HEK293 (cell line): ENCODE results near the gene TLL1.

Experiments
- CTCF ChIA-PET: fragments of 350-600 bp; formaldehyde crosslinking; extraction: SDS; loops from one replicate; lab custom pipeline; 2021; ENCODE audit warnings: antibody characterized with exemption; lab: Yijun Ruan, JAX
- POLR2A ChIA-PET: fragments of 300-600 bp; formaldehyde crosslinking; extraction: SDS; loops from one replicate; lab custom pipeline; 2020; ENCODE audit warnings: antibody characterized with exemption, inconsistent platforms; lab: Yijun Ruan, JAX
- H3K27ac ChIP-seq: fragments of 200-500 bp; sonication (Bioruptor generic); 2 replicates; pipeline ENCODE4 v1.5.1; 2014; ENCODE audit warnings: low read depth, low read length, control low read depth, inconsistent platforms; ENCODE audit errors: extremely low read depth
- H3K36me3 ChIP-seq, 2 experiments: fragments of 200-500 bp in 1 of 2; sonication (Bioruptor generic) in 1 of 2; 1 replicate in 1 of 2; 2 replicates in 1 of 2; pipeline ENCODE4 v1.5.1; 2014 to 2017; ENCODE audit warnings: inconsistent platforms in 2 of 2, low read length in 2 of 2; ENCODE audit not compliant: control insufficient read depth in 2 of 2, insufficient read depth in 1 of 2
- H3K4me1 ChIP-seq: fragments of 200-500 bp; sonication (Bioruptor generic); 2 replicates; pipeline ENCODE4 v1.5.1; 2014; ENCODE audit warnings: mild to moderate bottlenecking, low read length, inconsistent platforms; ENCODE audit not compliant: control insufficient read depth, insufficient read depth
- H3K4me3 ChIP-seq: 2 replicates; pipeline ENCODE4 v1.5.1; 2011; ENCODE audit warnings: low read depth, mild to moderate bottlenecking, control low read depth, low read length, moderate library complexity
- H3K9me3 ChIP-seq: fragments of 200-500 bp; sonication (Bioruptor generic); 2 replicates; pipeline ENCODE4 v1.5.1; 2014; ENCODE audit warnings: low read depth, low read length, inconsistent platforms; ENCODE audit not compliant: control insufficient read depth, insufficient read depth
- BCL11B ChIP-seq: fragments of 450-650 bp; formaldehyde crosslinking; IDR thresholded peaks from 2 replicates; pipeline ENCODE4 v1.5.1; 2016; ENCODE audit warnings: low read depth, missing biosample characterization, missing genetic modification characterization
- EGR2 ChIP-seq: fragments of 450-650 bp; formaldehyde crosslinking; IDR thresholded peaks from 2 replicates; pipeline ENCODE4 v1.5.1; 2016; ENCODE audit warnings: low read depth, missing biosample characterization, missing genetic modification characterization
- FEZF1 ChIP-seq: fragments of 450-650 bp; formaldehyde crosslinking; IDR thresholded peaks from 2 replicates; pipeline ENCODE4 v1.5.1; 2016; ENCODE audit warnings: missing biosample characterization, missing genetic modification characterization
- GLIS1 ChIP-seq: fragments of 450-650 bp; formaldehyde crosslinking; IDR thresholded peaks from 2 replicates; pipeline ENCODE4 v1.5.1; 2016; ENCODE audit warnings: missing biosample characterization, missing genetic modification characterization
- PRDM1 ChIP-seq: fragments of 450-650 bp; formaldehyde crosslinking; IDR thresholded peaks from 2 replicates; pipeline ENCODE4; 2016; ENCODE audit warnings: missing biosample characterization, missing genetic modification characterization
- SP3 ChIP-seq: fragments of 450-650 bp; formaldehyde crosslinking; IDR thresholded peaks from 2 replicates; pipeline ENCODE4 v1.5.1; 2016; ENCODE audit warnings: missing biosample characterization, missing genetic modification characterization
- ZEB2 ChIP-seq: fragments of 450-650 bp; formaldehyde crosslinking; IDR thresholded peaks from 2 replicates; pipeline ENCODE4 v1.5.1; 2016; ENCODE audit warnings: missing biosample characterization, missing genetic modification characterization
- ZNF10 ChIP-seq: fragments of 450-650 bp; formaldehyde crosslinking; IDR thresholded peaks from 2 replicates; pipeline ENCODE4 v1.5.1; 2017; ENCODE audit warnings: missing biosample characterization, missing genetic modification characterization
- ZNF148 ChIP-seq: fragments of 450-650 bp; formaldehyde crosslinking; IDR thresholded peaks from 2 replicates; pipeline ENCODE4 v1.5.0; 2017; ENCODE audit warnings: missing biosample characterization, missing genetic modification characterization, borderline replicate concordance
- ZNF175 ChIP-seq: fragments of 450-650 bp; formaldehyde crosslinking; IDR thresholded peaks from 2 replicates; pipeline ENCODE4 v1.5.1; 2016; ENCODE audit warnings: missing biosample characterization, missing genetic modification characterization
- ZNF274 ChIP-seq, 2 experiments: fragments of 200-500 bp in 1 of 2; fragments of 450-650 bp in 1 of 2; sonication (Bioruptor generic) in 1 of 2; formaldehyde crosslinking in 1 of 2; IDR thresholded peaks; 2 replicates each; pipeline versions ENCODE4 v1.5.1 to v1.6.1; 2014 to 2016; ENCODE audit warnings: borderline replicate concordance in 1 of 2, inconsistent platforms in 1 of 2, low read length in 1 of 2, missing biosample characterization in 1 of 2, missing genetic modification characterization in 1 of 2
- ZNF324 ChIP-seq: fragments of 450-650 bp; formaldehyde crosslinking; IDR thresholded peaks from 2 replicates; pipeline ENCODE4 v1.5.1; 2016; ENCODE audit warnings: missing biosample characterization, missing genetic modification characterization
- ZNF335 ChIP-seq: fragments of 450-650 bp; formaldehyde crosslinking; conservative IDR thresholded peaks from 2 replicates; pipeline ENCODE4 v1.5.1; 2016; ENCODE audit warnings: missing biosample characterization, missing genetic modification characterization
- ZNF362 ChIP-seq: fragments of 450-650 bp; formaldehyde crosslinking; IDR thresholded peaks from 2 replicates; pipeline ENCODE4 v1.5.1; 2016; ENCODE audit warnings: missing biosample characterization, missing genetic modification characterization
- ZNF449 ChIP-seq: fragments of 450-650 bp; formaldehyde crosslinking; IDR thresholded peaks from 2 replicates; pipeline ENCODE4 v1.5.1; 2017; ENCODE audit warnings: missing biosample characterization, mild to moderate bottlenecking, missing genetic modification characterization, moderate library complexity
- ZNF473 ChIP-seq: fragments of 450-650 bp; formaldehyde crosslinking; IDR thresholded peaks from 2 replicates; pipeline ENCODE4 v1.5.1; 2017; ENCODE audit warnings: missing biosample characterization, missing genetic modification characterization
- ZNF544 ChIP-seq: fragments of 450-650 bp; formaldehyde crosslinking; IDR thresholded peaks from 2 replicates; pipeline ENCODE4 v1.5.0; 2017; ENCODE audit warnings: missing biosample characterization, missing genetic modification characterization
- ZNF664 ChIP-seq: fragments of 450-650 bp; formaldehyde crosslinking; IDR thresholded peaks from 2 replicates; pipeline ENCODE4 v1.5.1; 2016; ENCODE audit warnings: missing biosample characterization, missing genetic modification characterization
- ZNF670 ChIP-seq: fragments of 450-650 bp; formaldehyde crosslinking; IDR thresholded peaks from 2 replicates; pipeline ENCODE4 v1.5.1; 2016; ENCODE audit warnings: missing biosample characterization, missing genetic modification characterization, low read depth
- TF ChIP-seq, protein P1 (sequence below): fragments of 450-650 bp; formaldehyde crosslinking; IDR thresholded peaks from 2 replicates; pipeline ENCODE4 v1.5.1; 2016; ENCODE audit warnings: missing biosample characterization, missing genetic modification characterization
- TF ChIP-seq, protein P2 (sequence below): fragments of 450-650 bp; formaldehyde crosslinking; IDR thresholded peaks from 2 replicates; pipeline ENCODE4 v1.5.1; 2016; ENCODE audit warnings: missing biosample characterization, missing genetic modification characterization, low read depth

Gene TLL1

GRCh38 chr4:166064721-166065120 is 191.7 kb downstream of the TLL1 start (continued):
- TF ChIP-seq ZNF449 (tag by site-specific recombination) (no peak), GLIS1 (tag by site-specific recombination) (no peak), SP3 (tag by site-specific recombination) (no peak), ZNF362 (tag by site-specific recombination) (no peak), ZNF670 (tag by site-specific recombination) (no peak), ZEB2 (tag by site-specific recombination) (no peak), ZNF664 (tag by site-specific recombination) (no peak), EGR2 (tag by site-specific recombination) (no peak), ZNF335 (no peak), ZNF10 (tag by site-specific recombination) (no peak)

- POLR2A ChIA-PET: no interaction called here
- Histone ChIP-seq H3K9me3 (no peaks in the 10 kb centered on the region), H3K27ac (no peak overlapping the region), H3K4me3 (no peak overlapping the region), H3K4me1 (no peaks in the 10 kb centered on the region), H3K36me3 (no peaks in the 10 kb centered on the region)
- no peak for TF ChIP-seq FEZF1 (tag by site-specific recombination)
- TF ChIP-seq, protein P1, sequence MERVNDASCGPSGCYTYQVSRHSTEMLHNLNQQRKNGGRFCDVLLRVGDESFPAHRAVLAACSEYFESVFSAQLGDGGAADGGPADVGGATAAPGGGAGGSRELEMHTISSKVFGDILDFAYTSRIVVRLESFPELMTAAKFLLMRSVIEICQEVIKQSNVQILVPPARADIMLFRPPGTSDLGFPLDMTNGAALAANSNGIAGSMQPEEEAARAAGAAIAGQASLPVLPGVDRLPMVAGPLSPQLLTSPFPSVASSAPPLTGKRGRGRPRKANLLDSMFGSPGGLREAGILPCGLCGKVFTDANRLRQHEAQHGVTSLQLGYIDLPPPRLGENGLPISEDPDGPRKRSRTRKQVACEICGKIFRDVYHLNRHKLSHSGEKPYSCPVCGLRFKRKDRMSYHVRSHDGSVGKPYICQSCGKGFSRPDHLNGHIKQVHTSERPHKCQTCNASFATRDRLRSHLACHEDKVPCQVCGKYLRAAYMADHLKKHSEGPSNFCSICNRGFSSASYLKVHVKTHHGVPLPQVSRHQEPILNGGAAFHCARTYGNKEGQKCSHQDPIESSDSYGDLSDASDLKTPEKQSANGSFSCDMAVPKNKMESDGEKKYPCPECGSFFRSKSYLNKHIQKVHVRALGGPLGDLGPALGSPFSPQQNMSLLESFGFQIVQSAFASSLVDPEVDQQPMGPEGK (tag by site-specific recombination): no peak
- no peak for TF ChIP-seq BCL11B (tag by site-specific recombination)
- no peak for TF ChIP-seq ZNF175 (tag by site-specific recombination)
- CTCF ChIA-PET: no interaction called here
Measured at GRCh38 chr4:166065324-166065723, 192.3 kb downstream of the TLL1 start.

- CTCF ChIA-PET: no interaction called here
- POLR2A ChIA-PET: no interaction called here
- TF ChIP-seq ZNF324 (tag by site-specific recombination) (no peak), ZNF148 (no peak), ZNF473 (tag by site-specific recombination) (no peak), PRDM1 (no peak), ZNF274 (IDR thresholded peaks at IDR 0.05; ENCODE audit: low read length) (no peak), ZNF274 (tag by site-specific recombination; IDR thresholded peaks at IDR 0.05; ENCODE audit: borderline replicate concordance) (no peak), ZNF544 (tag by site-specific recombination) (no peak)
- TF ChIP-seq, protein P2, sequence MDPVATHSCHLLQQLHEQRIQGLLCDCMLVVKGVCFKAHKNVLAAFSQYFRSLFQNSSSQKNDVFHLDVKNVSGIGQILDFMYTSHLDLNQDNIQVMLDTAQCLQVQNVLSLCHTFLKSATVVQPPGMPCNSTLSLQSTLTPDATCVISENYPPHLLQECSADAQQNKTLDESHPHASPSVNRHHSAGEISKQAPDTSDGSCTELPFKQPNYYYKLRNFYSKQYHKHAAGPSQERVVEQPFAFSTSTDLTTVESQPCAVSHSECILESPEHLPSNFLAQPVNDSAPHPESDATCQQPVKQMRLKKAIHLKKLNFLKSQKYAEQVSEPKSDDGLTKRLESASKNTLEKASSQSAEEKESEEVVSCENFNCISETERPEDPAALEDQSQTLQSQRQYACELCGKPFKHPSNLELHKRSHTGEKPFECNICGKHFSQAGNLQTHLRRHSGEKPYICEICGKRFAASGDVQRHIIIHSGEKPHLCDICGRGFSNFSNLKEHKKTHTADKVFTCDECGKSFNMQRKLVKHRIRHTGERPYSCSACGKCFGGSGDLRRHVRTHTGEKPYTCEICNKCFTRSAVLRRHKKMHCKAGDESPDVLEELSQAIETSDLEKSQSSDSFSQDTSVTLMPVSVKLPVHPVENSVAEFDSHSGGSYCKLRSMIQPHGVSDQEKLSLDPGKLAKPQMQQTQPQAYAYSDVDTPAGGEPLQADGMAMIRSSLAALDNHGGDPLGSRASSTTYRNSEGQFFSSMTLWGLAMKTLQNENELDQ: no peak
- H3K4me3 ChIP-seq: no peak overlapping the region
- no peak overlapping the region for H3K27ac ChIP-seq
- no peaks in the 10 kb centered on the region for H3K36me3 ChIP-seq
- no peaks in the 10 kb centered on the region for H3K4me1 ChIP-seq
- no peaks in the 10 kb centered on the region for H3K9me3 ChIP-seq
Measured at GRCh38 chr4:166066936-166067335, 193.9 kb downstream of the TLL1 start.
